ENCODE data around the gene LRRN4. TPM values are rescaled to one million over a fixed set of nuclear protein-coding genes. Genes with fewer than 3 reads are reported as not detected.

Gene LRRN4
- total RNA-seq, result under 1 TPM; 0.14 to 0.17 TPM
- polyA plus RNA-seq, result under 1 TPM; 0.15 to 0.18 TPM

DNA sequence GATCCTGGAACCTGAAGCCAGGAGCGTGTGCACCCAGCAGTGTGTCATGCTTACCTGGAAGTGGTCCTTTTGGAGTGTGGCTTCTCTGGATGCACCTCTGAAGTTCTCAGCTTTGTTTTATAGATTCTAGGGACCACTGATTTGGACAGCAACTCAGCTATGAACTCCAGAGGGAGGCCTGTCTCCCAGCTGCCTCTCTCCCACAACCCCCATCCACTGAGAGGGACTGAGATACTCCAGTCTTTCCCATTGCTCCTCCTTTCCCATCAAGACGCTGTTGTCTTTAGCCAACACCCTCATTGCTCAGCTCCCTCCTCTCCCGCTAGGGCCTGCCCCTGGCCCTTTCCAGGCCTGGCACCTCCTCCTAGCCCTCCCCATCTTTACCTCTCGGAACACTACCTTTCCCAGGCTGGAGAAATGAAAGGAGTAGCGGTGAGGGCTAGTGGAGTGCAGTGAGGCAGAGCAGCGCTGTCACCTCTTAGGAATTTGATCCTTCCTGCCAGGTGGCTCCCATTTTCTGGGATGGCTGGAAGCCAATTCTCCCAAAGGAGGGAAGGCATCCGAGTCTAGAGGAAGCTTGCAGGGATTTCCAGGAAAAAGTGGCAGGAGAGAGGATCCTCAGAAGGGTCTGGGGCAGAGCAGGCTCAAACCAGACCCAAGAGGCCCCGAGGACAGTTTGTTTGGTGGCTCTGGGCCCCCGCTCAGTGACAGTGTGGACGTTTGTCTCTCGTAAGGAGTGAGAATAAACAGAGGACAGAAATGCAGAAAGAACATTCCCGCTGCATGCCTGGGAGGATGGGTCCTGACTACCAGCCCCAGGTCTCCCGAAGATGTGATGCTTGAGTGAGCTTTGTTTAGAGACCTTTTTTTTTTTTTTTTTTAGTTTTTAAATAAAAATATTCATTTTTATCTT lies at the start of gene LRRN4:
Gene LRRN4 (minus strand): TSS at position 285 of the 913 bp plus-strand sequence. CDS start 1,261 bp downstream, outside the sequence.
- TF ChIP-seq YY1 (IDR thresholded peaks at IDR 0.05) (no peak), TAF1 (conservative IDR thresholded peaks at IDR 0.05) (no peak), EGR1 (IDR thresholded peaks at IDR 0.05; ENCODE audit: low read depth in 2 of 2) (no peak), ZBTB33 (IDR thresholded peaks at IDR 0.05) (no peak), JUND (IDR thresholded peaks at IDR 0.05) (no peak), FOXA2 (IDR thresholded peaks at IDR 0.05) (no peak), HNF4A (conservative IDR thresholded peaks at IDR 0.05) (no peak), NR2F2 (IDR thresholded peaks at IDR 0.05) (no peak), MAX (IDR thresholded peaks at IDR 0.05) (no peak), SP1 (IDR thresholded peaks at IDR 0.05) (no peak), RAD21 (IDR thresholded peaks at IDR 0.05) (no peak), GABPA (IDR thresholded peaks at IDR 0.05 in 1 of 2, conservative IDR thresholded peaks at IDR 0.05 in 1 of 2) (no peak)
- TF ChIP-seq, protein P1, sequence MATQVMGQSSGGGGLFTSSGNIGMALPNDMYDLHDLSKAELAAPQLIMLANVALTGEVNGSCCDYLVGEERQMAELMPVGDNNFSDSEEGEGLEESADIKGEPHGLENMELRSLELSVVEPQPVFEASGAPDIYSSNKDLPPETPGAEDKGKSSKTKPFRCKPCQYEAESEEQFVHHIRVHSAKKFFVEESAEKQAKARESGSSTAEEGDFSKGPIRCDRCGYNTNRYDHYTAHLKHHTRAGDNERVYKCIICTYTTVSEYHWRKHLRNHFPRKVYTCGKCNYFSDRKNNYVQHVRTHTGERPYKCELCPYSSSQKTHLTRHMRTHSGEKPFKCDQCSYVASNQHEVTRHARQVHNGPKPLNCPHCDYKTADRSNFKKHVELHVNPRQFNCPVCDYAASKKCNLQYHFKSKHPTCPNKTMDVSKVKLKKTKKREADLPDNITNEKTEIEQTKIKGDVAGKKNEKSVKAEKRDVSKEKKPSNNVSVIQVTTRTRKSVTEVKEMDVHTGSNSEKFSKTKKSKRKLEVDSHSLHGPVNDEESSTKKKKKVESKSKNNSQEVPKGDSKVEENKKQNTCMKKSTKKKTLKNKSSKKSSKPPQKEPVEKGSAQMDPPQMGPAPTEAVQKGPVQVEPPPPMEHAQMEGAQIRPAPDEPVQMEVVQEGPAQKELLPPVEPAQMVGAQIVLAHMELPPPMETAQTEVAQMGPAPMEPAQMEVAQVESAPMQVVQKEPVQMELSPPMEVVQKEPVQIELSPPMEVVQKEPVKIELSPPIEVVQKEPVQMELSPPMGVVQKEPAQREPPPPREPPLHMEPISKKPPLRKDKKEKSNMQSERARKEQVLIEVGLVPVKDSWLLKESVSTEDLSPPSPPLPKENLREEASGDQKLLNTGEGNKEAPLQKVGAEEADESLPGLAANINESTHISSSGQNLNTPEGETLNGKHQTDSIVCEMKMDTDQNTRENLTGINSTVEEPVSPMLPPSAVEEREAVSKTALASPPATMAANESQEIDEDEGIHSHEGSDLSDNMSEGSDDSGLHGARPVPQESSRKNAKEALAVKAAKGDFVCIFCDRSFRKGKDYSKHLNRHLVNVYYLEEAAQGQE (IDR thresholded peaks at IDR 0.05), result no peak
- Histone ChIP-seq H3K4me1 (ENCODE audit: control insufficient read depth in 4 of 4, insufficient read depth in 4 of 4, low read length in 3 of 4) (peaks cover 10 to 25% (median 17%) of the 10 kb centered on the region in 4 donors), H3K9ac (ENCODE audit: low read depth in 1 of 2, low read length in 2 of 2) (no peak within 1 kb of the TSS), H3K4me3 (ENCODE audit: low read depth in 1 of 3, low read length in 3 of 3) (no peak within 1 kb of the TSS), H3K27ac (ENCODE audit: low read depth in 1 of 2, low read length in 2 of 2) (no peak within 1 kb of the TSS), H3K9me3 (ENCODE audit: control insufficient read depth in 4 of 4, low read length in 3 of 4) (no peaks in the 10 kb centered on the region), H3K27me3 (ENCODE audit: control insufficient read depth in 4 of 4, insufficient read depth in 4 of 4, low read length in 3 of 4) (peaks cover 0 to 6% (median 2%) of the 10 kb centered on the region in 4 donors), H3K36me3 (ENCODE audit: control insufficient read depth in 4 of 4, insufficient read depth in 3 of 4, low read depth in 1 of 4, low read length in 3 of 4) (no peaks in the 10 kb centered on the region)
- no peak for DNase-seq (ENCODE audit: low spot score)
- WGBS, result 69% methylated on average over 13 of the region's 13 CpGs

- Histone ChIP-seq H3K9ac (ENCODE audit: low read depth in 1 of 2, low read length in 2 of 2) (no peak overlapping the region), H3K9me3 (ENCODE audit: control insufficient read depth in 4 of 4, low read length in 3 of 4) (no peaks in the 10 kb centered on the region), H3K27ac (ENCODE audit: low read depth in 1 of 2, low read length in 2 of 2) (no peak overlapping the region), H3K36me3 (ENCODE audit: control insufficient read depth in 4 of 4, insufficient read depth in 3 of 4, low read depth in 1 of 4, low read length in 3 of 4) (no peaks in the 10 kb centered on the region), H3K27me3 (ENCODE audit: control insufficient read depth in 4 of 4, insufficient read depth in 4 of 4, low read length in 3 of 4) (no peaks in the 10 kb centered on the region), H3K4me1 (ENCODE audit: control insufficient read depth in 4 of 4, insufficient read depth in 4 of 4, low read length in 3 of 4) (no peaks in the 10 kb centered on the region), H3K4me3 (ENCODE audit: low read depth in 1 of 3, low read length in 3 of 3) (no peak overlapping the region)
- DNase-seq (ENCODE audit: low spot score), result no peak
- 91% methylated on average over 1 of the region's 1 CpG for WGBS
- TF ChIP-seq ZBTB33 (IDR thresholded peaks at IDR 0.05), result no peak
- no peak for TF ChIP-seq GABPA (IDR thresholded peaks at IDR 0.05 in 1 of 2, conservative IDR thresholded peaks at IDR 0.05 in 1 of 2)
- no peak for TF ChIP-seq ATF3 (IDR thresholded peaks at IDR 0.05)
- no peak for TF ChIP-seq SP1 (IDR thresholded peaks at IDR 0.05)
- TF ChIP-seq FOXA1 (IDR thresholded peaks at IDR 0.05), result no peak
- no peak for TF ChIP-seq HNF4G (IDR thresholded peaks at IDR 0.05)
- no peak for TF ChIP-seq MAX (IDR thresholded peaks at IDR 0.05)
- TF ChIP-seq HNF4A (conservative IDR thresholded peaks at IDR 0.05), result no peak
- TF ChIP-seq TAF1 (conservative IDR thresholded peaks at IDR 0.05), result no peak
- no peak for TF ChIP-seq YY1 (IDR thresholded peaks at IDR 0.05)
- TF ChIP-seq, protein P1 (IDR thresholded peaks at IDR 0.05), result no peak
- no peak for TF ChIP-seq NR2F2 (IDR thresholded peaks at IDR 0.05)
- no peak for TF ChIP-seq JUND (IDR thresholded peaks at IDR 0.05)
- no peak for TF ChIP-seq RXRA (IDR thresholded peaks at IDR 0.05)
- no peak for TF ChIP-seq RAD21 (IDR thresholded peaks at IDR 0.05)
These were observed 49.4 kb upstream of the LRRN4 start for GRCh38 chr20:6103301-6103700.

All from liver (tissue), 9 donors.